ENCODE data around the gene ZNF445.

ZNF445 gene

DNA sequence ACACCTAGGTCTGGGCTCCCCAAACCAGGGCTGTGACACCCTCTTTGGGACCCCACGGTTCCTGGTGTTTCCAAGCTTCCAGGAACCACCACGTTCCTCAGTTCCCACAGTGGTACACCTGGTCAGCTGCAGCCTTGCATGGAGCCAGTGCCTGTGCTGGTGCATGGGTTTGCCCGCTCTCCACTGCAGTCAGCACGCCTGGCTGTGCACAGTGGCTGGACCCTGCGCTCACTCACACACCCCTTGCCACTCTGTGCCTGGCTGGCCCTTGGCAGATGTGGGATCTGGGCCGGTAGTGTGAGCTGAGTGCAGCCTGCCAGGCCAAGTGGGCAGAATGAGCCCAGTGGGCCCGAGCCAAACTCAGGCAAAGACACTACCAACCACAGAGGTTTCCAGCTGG is 90.1 kb downstream of the ZNF445 start:
- CTCF ChIA-PET, result no interaction called here
- Mint-ChIP-seq H3K9me3 (peaks cover 15% of the 10 kb centered on the region), H3K36me3 (no peaks in the 10 kb centered on the region), H3K27me3 (no peaks in the 10 kb centered on the region), H3K27ac (no peak overlapping the region), H3K4me3 (no peak overlapping the region), H3K4me1 (peaks cover 2% of the 10 kb centered on the region)
- no peak for DNase-seq

Data from activated naive CD4-positive, alpha-beta T cell treated with anti-CD3 and anti-CD28 coated beads, Interleukin-2, amount 10 ng/mL, durations not matched to agents 7 days and 5 days (primary cell).